ENCODE measurements around the gene TLK1.

The TLK1 gene

DNA sequence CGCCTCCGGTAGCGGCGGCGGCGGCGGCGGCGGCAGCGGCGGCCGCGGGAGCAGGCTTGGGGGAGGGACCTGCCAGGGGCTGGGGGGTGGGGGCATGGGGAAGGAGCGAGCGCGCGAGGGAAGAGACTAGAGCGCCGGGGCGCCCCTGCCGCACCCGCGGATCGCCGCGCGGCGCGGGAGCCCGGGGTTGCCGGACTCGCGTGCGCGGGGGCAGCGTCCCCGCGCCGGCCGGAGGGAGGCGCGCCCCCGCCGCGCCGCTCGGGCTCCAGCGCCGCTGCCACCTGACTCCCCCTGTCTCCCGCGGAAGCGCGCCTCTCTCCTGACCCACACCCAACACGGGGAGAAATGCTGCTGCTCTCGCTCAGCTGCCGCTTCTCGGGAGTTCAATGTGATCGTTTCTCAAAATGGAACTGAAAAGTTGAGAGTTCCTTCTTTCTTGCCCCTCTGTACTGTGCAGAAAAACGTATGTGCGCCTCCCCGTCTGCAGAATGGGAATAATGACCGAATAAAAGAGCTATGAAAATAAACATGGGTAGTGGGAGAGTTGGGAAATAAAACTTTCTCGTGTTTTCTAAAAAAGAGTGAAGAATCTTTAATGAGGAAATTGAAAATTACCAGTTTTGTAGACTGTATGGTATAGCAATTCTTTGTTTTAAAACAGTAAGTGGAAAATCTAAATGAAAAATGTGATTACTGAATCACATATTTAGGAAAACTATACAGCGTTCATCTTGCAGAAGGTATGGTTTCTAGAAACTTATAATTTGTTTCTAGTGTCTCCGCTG lies 455 bp upstream of the TLK1 start:
- no peak for TF ChIP-seq GATA3 (IDR thresholded peaks at IDR 0.05; ENCODE audit: low read depth, low read length)
- no peak for TF ChIP-seq GATA2 (IDR thresholded peaks at IDR 0.05; ENCODE audit: low read depth, low read length)

DNA sequence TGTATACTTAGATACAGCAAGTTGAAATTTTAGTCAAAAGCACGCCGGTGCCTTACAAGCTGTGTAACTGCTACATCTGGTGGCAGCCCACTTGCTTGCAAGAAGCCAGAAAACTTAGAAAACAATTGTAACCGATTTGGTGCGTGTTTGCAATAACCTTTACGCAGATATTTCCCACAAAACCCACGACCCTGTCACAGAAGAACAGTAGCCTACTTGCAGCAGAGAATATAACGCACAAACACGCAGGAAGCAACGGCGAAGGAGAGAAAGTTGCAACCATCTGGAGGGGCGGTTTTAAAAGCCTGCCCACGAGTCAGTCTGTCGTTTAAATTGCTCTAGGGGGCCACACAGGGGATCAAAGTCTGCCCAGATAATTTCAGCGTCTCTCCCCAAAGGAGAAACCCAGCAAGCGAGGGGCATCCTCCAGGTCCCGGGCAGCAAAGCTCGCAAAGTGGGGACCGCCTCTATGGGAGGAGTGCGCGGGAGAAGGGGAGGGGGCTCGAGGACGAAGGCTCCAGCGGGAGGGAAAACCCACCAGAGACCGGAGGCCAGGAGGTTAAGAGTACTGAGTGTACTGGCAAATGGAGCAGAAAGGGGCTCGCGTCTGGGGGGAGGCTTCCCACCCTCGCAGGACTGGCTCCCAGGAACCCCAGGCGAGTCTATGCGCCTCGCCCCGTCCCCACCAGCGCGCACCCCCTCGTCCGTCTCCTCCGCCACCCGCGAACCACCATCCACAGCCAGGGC lies 1.1 kb downstream of the TLK1 start:
- TF ChIP-seq GATA2 (IDR thresholded peaks at IDR 0.05; ENCODE audit: low read depth, low read length) (no peak), GATA3 (IDR thresholded peaks at IDR 0.05; ENCODE audit: low read depth, low read length) (no peak)

DNA sequence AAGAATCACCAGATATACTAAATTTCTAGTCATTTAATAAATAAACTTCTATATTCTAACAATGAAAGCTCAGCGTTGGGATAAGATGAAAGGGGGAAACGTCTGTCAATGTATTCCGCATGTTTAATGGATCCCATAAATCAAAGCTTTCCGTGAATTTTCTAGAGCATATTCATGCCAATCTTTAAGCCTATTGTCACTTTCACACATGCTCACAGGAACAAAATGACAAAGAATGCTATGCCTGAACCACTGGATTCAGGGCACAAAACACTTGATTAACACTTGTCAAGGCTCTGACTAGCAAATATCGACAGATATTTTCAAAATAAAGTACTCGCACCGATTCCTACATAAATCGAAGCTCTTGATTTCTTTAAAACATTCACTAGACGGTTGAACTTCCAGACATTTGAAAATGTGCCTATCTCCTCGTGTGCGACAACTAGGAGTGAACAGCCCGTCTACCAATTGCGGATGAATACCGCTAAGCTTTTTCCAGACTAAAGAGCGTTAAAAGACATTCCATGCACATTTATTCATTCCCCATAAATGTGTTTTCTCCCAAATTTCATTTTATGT lies 1.8 kb downstream of the TLK1 start:
- TF ChIP-seq GATA2 (IDR thresholded peaks at IDR 0.05; ENCODE audit: low read depth, low read length), result no peak
- TF ChIP-seq GATA3 (IDR thresholded peaks at IDR 0.05; ENCODE audit: low read depth, low read length), result no peak

DNA sequence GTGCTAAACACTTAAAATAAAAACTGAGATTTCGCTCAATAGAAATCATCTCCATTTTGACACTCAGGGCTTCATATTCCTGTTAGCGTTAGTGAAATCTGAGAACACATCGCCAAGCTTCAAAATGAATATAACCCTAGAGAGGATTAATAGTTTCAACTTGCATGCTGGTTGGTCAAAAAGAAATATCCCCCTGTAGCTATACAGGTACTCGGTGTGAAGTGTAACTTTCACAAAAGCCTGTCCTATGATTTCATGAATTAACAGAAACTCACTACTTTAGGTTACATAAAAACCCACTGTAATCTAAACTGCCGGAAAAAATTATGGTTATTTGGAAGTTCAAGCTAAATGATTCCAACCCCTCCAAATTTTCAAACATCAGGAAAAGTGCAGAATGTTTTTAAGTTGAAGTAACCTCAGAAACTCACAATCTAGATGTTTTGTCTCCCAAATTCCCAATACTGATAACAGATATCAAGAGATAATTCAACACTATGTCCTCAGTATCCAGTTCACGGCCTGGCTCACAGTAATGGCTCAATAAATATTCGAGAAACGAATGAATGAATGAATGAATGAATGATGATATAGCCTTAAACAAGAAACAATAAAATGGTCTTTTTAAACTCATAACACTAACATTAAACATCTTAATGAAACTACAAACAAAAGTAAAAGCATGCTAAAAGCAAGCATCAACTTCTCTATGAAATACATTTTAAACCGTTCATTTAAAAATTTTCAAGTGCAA lies 2.5 kb downstream of the TLK1 start:
- no peak for TF ChIP-seq GATA2 (IDR thresholded peaks at IDR 0.05; ENCODE audit: low read depth, low read length)

DNA sequence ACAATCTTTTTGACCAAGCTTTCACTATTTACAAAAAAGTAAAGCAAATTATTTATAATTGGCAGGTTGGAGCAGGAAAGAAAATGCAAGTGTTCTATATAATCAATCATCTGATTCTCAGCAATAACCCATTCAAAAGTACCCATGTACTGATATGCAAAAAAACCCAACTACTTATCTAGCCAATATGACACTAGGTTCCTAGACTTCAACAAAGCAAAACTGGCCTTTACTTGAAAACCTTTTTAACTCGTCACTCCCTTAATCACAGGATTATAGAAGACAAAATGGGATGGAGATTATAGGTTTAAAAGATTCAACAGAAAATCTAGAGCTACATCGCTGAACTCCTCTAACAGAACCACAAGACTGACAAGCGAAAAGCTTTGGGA lies 3.6 kb downstream of the TLK1 start:
- no peak for TF ChIP-seq GATA3 (IDR thresholded peaks at IDR 0.05; ENCODE audit: low read depth, low read length)
- no peak for TF ChIP-seq GATA2 (IDR thresholded peaks at IDR 0.05; ENCODE audit: low read depth, low read length)

DNA sequence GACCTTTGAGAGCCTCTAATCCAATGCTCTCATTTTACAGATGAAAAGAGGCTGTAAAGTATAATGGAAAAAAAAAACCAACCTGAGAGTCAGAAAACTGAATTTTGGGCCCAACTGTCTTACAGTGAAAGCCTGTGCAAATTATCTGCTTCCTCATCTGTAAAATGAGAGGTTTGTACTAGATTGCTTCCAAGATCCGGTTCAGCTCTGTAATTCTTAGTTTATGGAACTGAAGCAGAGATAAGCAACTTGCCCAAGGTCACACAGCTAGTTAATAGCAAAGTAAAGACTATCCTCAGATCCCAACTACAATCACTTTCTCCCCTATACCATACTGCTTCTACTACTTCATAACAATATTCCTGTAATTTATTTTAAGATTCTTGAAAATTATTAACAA lies 6.3 kb downstream of the TLK1 start:
- TF ChIP-seq GATA2 (IDR thresholded peaks at IDR 0.05; ENCODE audit: low read depth, low read length) (peak; percentile 39; the same call in 1 of the 2 replicates), GATA3 (IDR thresholded peaks at IDR 0.05; ENCODE audit: low read depth, low read length) (0 out of 2 replicates have a peak, but pooled peaks have one; percentile 34)

DNA sequence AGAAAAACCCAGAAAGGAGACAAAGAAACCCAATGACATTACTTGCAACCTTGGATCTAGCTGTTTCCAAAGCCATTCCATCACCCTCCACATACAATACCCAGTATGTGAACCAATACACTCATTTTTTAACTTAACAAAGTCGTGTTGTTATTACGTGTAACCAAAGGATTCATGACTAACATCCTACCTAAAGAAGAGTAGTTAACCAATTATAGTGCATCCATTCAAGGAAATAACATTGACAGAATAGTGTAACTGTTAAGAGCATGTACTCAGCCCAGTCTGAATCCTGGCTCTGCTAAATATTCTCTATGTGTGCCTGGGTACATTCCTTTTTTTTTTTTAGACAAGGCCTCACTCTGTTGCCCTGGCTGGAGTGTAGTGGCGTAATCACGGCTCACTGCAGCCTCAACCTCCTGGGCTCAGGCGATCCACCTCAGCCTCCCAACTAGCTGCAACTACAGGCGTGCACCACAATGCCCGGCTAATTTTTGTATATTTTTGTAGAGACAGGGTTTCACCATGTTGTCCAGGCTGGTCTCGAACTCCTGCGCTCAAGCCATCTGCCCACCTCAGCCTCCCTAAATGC lies 9.9 kb downstream of the TLK1 start:
- no peak for TF ChIP-seq GATA2 (IDR thresholded peaks at IDR 0.05; ENCODE audit: low read depth, low read length)
- no peak for TF ChIP-seq GATA3 (IDR thresholded peaks at IDR 0.05; ENCODE audit: low read depth, low read length)

DNA sequence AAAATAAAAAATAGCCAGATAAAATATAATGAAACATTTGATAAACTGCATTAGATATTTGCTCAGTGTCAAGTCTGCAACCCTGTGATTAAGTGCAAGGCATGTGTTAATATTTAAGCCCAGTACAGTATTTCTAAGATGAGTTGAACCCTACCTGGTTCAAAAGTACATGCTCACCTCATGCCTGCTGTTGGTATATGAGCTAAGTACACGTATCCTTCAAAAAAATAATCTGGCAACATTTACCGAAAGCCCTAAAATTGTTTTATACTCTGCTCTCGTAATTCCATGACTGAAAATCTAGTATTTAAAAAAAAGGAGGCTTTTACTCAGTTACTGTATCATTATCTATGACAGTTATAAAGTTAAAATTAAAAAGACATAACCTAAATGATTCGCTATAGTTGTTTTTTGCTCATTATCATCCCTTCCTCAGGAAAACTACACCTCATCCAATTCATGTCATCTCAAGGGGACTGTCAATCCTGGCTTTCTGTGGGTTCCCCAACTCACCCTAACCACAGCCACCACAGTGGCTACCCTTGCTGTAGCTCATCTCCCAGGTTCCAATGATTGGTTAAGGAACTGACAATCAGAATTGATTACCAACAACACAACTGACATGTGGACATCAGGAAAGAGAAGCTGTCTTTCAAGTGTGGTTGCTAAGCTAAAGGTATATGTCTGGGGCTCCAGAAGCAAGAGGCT lies 10.6 kb downstream of the TLK1 start:
- TF ChIP-seq GATA2 (IDR thresholded peaks at IDR 0.05; ENCODE audit: low read depth, low read length) (no peak), GATA3 (IDR thresholded peaks at IDR 0.05; ENCODE audit: low read depth, low read length) (no peak)

DNA sequence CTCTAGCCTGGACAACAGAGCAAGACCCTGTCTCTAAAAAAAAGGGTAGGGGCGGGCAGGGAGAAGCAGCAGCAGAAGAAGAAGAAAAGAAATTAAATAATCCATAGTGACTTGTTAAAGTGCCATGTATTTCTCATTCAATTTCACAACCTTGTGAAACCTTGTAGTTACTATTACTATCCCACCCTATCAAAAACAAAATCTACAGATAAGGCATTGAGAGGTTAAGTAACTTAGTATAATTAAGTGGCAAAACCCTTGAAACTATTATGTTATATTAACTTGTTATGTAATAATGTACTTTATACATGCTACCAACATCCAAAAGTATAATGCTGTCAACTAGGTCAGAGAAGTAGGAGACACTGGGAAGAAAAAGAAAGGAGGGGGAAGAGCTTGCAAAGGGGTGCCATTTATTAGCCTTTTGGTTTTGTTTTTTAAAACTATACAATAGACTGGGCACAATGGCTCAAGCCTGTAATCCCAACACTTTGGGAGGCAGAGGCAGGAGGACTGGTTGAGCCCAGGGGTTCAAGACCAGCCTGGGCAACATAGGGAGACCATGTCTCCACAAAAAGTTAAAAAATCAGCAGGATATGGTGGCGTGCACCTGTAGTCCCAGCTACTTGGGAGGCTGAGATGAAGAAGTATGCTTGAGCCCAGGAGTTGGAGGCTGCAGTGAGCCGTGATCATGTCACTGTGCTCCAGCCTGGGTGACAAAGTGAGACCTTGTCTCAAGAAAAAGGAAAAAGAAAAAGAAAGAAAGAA lies 11.3 kb downstream of the TLK1 start:
- no peak for TF ChIP-seq GATA3 (IDR thresholded peaks at IDR 0.05; ENCODE audit: low read depth, low read length)
- TF ChIP-seq GATA2 (IDR thresholded peaks at IDR 0.05; ENCODE audit: low read depth, low read length), result no peak

DNA sequence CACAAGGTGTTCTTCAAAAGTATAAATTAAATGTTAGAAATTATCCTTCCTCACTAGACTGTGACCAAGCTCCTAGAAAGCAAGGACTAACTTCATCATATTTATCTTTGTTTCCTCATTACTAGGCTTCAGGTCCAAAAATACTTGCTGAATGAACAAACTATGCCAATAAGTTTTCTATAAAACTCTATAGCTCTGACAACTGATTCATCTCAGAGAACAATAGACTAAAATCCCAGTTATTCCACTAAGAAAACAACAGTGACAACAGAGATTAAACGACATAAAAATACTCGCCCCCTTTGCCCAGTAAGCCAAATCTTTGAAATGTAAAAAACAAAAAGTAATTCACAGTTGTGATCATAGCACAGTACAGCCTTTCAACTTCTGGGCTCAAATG lies 13.6 kb downstream of the TLK1 start:
- TF ChIP-seq GATA3 (IDR thresholded peaks at IDR 0.05; ENCODE audit: low read depth, low read length) (no peak), GATA2 (IDR thresholded peaks at IDR 0.05; ENCODE audit: low read depth, low read length) (no peak)

DNA sequence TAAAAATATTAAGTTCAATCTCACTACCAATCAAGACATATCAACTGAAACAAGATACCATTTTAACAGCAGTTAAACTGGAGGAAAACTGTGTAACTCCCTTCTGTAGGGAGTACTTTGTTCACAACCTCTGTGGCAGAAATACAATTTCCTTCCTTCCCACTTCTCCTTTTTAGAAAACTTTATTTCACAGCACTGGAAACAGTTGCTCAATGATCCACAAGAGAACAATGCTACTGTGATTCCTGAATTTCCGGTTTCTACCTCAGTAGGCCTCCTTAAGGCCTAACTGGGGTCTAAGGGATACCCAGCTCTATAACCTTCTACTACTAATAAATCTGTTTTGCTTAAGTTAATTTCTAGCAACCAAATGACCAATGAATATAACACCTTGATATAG lies 14.1 kb downstream of the TLK1 start:
- TF ChIP-seq GATA3 (IDR thresholded peaks at IDR 0.05; ENCODE audit: low read depth, low read length), result no peak
- no peak for TF ChIP-seq GATA2 (IDR thresholded peaks at IDR 0.05; ENCODE audit: low read depth, low read length)

DNA sequence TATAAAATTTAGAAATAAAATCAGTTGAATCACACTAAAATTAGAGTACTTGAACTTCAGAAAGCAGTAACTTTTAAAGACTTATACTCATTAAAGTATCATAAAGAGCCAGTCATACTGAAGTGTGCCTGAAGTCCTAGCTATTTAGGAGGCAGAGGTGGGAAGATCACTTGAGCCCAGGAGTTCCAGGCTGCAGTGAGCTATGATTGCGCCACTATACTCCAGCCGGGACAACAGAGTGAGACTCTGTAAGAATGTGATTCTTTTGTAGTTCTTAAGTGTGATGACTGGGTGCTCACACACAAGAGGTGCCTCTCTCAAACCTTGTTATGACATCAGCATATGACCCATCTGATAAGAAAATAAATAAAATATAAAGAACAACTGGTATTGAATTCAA lies 14.6 kb downstream of the TLK1 start:
- TF ChIP-seq GATA2 (IDR thresholded peaks at IDR 0.05; ENCODE audit: low read depth, low read length), result no peak
- TF ChIP-seq GATA3 (IDR thresholded peaks at IDR 0.05; ENCODE audit: low read depth, low read length), result no peak

DNA sequence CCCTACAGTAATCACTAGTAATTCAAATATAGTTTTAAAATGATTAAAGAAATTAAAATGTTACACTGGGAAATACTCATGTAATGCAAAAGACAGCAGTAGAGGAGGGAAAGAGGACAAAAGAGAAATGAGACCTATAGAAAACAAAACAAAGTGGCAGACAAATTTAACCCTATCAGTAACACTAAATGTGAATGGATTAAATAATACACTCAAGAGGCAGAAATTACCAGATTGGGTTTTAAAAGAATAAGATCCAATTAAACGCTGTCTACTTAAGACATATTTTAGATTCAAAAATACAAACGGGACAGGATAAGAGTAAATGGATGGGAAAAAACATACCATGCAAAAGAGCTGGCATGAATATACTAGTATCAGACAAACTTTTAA lies 17.0 kb downstream of the TLK1 start:
- no peak for TF ChIP-seq GATA3 (IDR thresholded peaks at IDR 0.05; ENCODE audit: low read depth, low read length)
- TF ChIP-seq GATA2 (IDR thresholded peaks at IDR 0.05; ENCODE audit: low read depth, low read length), result no peak
